Suppressor macrophage treated with lipopolysaccharide for 1 hour (primary cell): ENCODE measurements around the gene DNLZ.

Source experiments
- DNase-seq, 3 donors: peaks; one replicate each; pipeline ENCODE4 v3.0.0-alpha.2; 2020 to 2022

Gene DNLZ

GRCh38 chr9:136342181-136343120 is 21.1 kb downstream of the DNLZ start:
- peak; percentile 77 to 89 (median 86) for DNase-seq

- no peak for DNase-seq
Observed at GRCh38 chr9:136341769-136342168, 21.8 kb downstream of the DNLZ start.

GRCh38 chr9:136341042-136341655 is 22.4 kb downstream of the DNLZ start:
- DNase-seq = no peak

GRCh38 chr9:136340356-136341041 is 23.0 kb downstream of the DNLZ start:
- DNase-seq = no peak

- DNase-seq = no peak
Observed at GRCh38 chr9:136339958-136340310, 23.6 kb downstream of the DNLZ start.

- DNase-seq = peak; percentile 70 to 91 (median 77)
Observed at GRCh38 chr9:136339173-136339957, 24.2 kb downstream of the DNLZ start.

GRCh38 chr9:136338511-136338910 is 25.0 kb downstream of the DNLZ start:
- no peak for DNase-seq

GRCh38 chr9:136337416-136338395 is 25.8 kb downstream of the DNLZ start:
- no peak for DNase-seq

- DNase-seq = no peak
Observed at GRCh38 chr9:136336881-136337280, 26.7 kb downstream of the DNLZ start.

GRCh38 chr9:136336156-136336870 is 27.2 kb downstream of the DNLZ start:
- no peak for DNase-seq

GRCh38 chr9:136335296-136336155 is 28.0 kb downstream of the DNLZ start:
- no peak for DNase-seq

GRCh38 chr9:136334541-136334940 is 29.0 kb downstream of the DNLZ start:
- no peak for DNase-seq

GRCh38 chr9:136333486-136333885 is 30.1 kb downstream of the DNLZ start:
- DNase-seq = no peak

- no peak for DNase-seq
Observed at GRCh38 chr9:136333045-136333444, 30.5 kb downstream of the DNLZ start.

- no peak for DNase-seq
Observed at GRCh38 chr9:136332482-136332983, 31.0 kb downstream of the DNLZ start.

GRCh38 chr9:136331556-136332481 is 31.7 kb downstream of the DNLZ start:
- DNase-seq = no peak

GRCh38 chr9:136331030-136331429 is 32.5 kb downstream of the DNLZ start:
- DNase-seq = no peak

GRCh38 chr9:136330406-136330990 is 33.0 kb downstream of the DNLZ start:
- no peak for DNase-seq
